Suprapubic skin (tissue), 4 donors: ENCODE data around the gene PXMP2. TPM values are rescaled to one million over a fixed set of nuclear protein-coding genes. Genes with fewer than 3 reads are reported as not detected.

ENCODE experiments used
- DNase-seq, 2 donors: peaks; one replicate each; pipeline ENCODE4 v3.0.0-alpha.2; 2019; ENCODE audit warnings: low spot score in 2 of 2
- H3K27ac ChIP-seq: fragments of 200-600 bp; sonication (generic); one replicate; pipeline ENCODE4 v1.5.1; 2019
- H3K27me3 ChIP-seq: fragments of 200-600 bp; sonication (generic); one replicate; pipeline ENCODE4 v1.5.1; 2019
- H3K36me3 ChIP-seq: fragments of 200-600 bp; sonication (generic); one replicate; pipeline ENCODE4 v1.5.1; 2019
- H3K4me1 ChIP-seq: fragments of 200-600 bp; sonication (generic); one replicate; pipeline ENCODE4 v1.5.1; 2019
- H3K4me3 ChIP-seq: fragments of 200-600 bp; sonication (generic); one replicate; pipeline ENCODE4 v1.5.1; 2019; ENCODE audit warnings: mild to moderate bottlenecking
- H3K9me3 ChIP-seq: fragments of 200-600 bp; sonication (generic); one replicate; pipeline ENCODE4 v1.5.1; 2019
- EP300 ChIP-seq: sonication (generic); formaldehyde crosslinking; IDR thresholded peaks from one replicate; pipeline ENCODE4 v1.6.1; 2017; ENCODE audit warnings: antibody characterized with exemption
- POLR2A ChIP-seq, 2 donors: fragments of 450-650 bp; IDR thresholded peaks; one replicate each; pipeline ENCODE4 v1.6.1; 2017; ENCODE audit warnings: antibody characterized with exemption in 2 of 2, mild to moderate bottlenecking in 2 of 2, moderate library complexity in 2 of 2
- POLR2AphosphoS5 ChIP-seq, 3 donors: sonication (generic); formaldehyde crosslinking; IDR thresholded peaks; one replicate each; pipeline ENCODE4 v1.6.1; 2017; ENCODE audit warnings: antibody characterized with exemption in 3 of 3
- WGBS: methylation state at CpG from one replicate; pipeline ENCODE4 v1.1.5; 2018; 5-methylcytosine and 5-hydroxymethylcytosine counted together
- total RNA-seq, 4 donors: library from RNA; depleted of rRNA; stranded (reverse); fragments of >200 nt; gene quantifications; one replicate each; pipeline ENCODE4 v1.1.0, GENCODE V29; 2016
- TF ChIP-seq, protein P1 (sequence below), 2 donors: fragments of 200-600 bp in 1 of 2; fragments of 450-650 bp in 1 of 2; sonication (generic) in 1 of 2; IDR thresholded peaks; one replicate each; pipeline ENCODE4 v1.5.1; 2016 to 2019; ENCODE audit warnings: antibody characterized with exemption in 2 of 2, mild to moderate bottlenecking in 1 of 2, moderate library complexity in 1 of 2

PXMP2 gene
- total RNA-seq, 4 donors from 2014 or later, result 10.0 to 30.0 (median 22.4) TPM

DNA sequence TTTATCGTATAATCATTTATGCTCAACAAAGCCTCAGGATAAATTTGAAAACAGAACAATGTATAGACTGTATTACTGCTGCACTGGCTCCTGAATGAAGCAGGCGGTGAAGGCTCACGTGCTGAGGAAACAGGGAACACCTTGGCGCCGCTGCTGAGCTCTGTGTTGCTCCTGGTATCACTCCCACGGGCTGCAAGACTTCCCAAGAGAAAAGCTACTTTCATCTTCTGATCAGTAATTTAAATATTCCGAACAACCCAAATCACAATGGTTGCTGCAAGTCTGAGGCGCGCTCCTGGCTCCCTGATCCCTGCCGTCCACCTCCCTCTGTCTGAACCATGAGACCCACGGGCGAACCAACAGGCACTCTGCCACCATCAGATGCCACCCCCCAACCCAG, 39.0 kb downstream of the PXMP2 start:
- Histone ChIP-seq H3K27ac (no peak overlapping the region), H3K4me3 (no peak overlapping the region), H3K27me3 (no peaks in the 10 kb centered on the region), H3K4me1 (no peaks in the 10 kb centered on the region), H3K9me3 (no peaks in the 10 kb centered on the region), H3K36me3 (peaks cover 96% of the 10 kb centered on the region)
- WGBS, result 95% methylated on average over 10 of the region's 12 CpGs
- DNase-seq, result no peak
- TF ChIP-seq EP300, result no peak
- no peak for TF ChIP-seq POLR2A (IDR thresholded peaks at IDR 0.05)
- TF ChIP-seq, protein P1, sequence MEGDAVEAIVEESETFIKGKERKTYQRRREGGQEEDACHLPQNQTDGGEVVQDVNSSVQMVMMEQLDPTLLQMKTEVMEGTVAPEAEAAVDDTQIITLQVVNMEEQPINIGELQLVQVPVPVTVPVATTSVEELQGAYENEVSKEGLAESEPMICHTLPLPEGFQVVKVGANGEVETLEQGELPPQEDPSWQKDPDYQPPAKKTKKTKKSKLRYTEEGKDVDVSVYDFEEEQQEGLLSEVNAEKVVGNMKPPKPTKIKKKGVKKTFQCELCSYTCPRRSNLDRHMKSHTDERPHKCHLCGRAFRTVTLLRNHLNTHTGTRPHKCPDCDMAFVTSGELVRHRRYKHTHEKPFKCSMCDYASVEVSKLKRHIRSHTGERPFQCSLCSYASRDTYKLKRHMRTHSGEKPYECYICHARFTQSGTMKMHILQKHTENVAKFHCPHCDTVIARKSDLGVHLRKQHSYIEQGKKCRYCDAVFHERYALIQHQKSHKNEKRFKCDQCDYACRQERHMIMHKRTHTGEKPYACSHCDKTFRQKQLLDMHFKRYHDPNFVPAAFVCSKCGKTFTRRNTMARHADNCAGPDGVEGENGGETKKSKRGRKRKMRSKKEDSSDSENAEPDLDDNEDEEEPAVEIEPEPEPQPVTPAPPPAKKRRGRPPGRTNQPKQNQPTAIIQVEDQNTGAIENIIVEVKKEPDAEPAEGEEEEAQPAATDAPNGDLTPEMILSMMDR (IDR thresholded peaks at IDR 0.05), result no peak
- TF ChIP-seq POLR2AphosphoS5 (IDR thresholded peaks at IDR 0.05), result no peak

DNA sequence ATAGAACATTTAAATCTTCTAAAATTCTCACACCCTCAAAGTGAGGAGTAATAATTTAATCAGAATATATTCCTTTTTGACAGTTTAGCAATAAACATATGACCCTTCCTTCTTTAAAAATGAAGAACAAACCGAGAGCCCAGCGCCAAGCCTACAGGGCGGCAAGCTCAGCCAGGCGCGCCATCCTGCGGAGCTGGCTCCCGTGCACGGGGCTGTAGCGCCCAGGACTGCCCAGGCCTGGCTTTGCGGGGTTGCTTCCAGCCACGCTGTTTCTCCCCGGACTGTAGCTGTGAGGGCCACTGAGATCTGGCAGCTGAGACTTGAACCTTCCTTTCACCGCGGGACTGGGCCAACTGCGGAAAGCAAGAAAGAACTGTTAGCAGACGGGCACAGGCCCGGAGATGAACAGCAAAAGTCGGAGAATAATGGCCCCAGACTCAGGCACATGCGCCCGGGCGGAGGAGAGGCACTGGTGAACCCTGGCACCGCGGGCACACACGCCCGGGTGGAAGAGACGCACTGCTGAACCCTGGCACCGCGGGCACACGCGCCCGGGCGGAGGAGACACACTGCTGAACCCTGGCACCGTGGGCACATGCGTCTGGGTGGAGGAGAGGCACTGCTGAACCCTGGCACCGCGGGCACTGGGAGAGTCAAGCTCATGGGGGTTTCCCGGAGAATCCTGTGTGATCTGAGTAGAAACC, 39.9 kb downstream of the PXMP2 start:
- 92% methylated on average over 34 of the region's 37 CpGs for WGBS
- no peaks in the 10 kb centered on the region for H3K27me3 ChIP-seq
- TF ChIP-seq POLR2A (IDR thresholded peaks at IDR 0.05) (no peak), POLR2AphosphoS5 (IDR thresholded peaks at IDR 0.05) (no peak), EP300 (no peak)
- TF ChIP-seq, protein P1 (IDR thresholded peaks at IDR 0.05), result no peak
- no peak for DNase-seq
- H3K36me3 ChIP-seq, result peaks cover 96% of the 10 kb centered on the region
- H3K9me3 ChIP-seq, result no peaks in the 10 kb centered on the region
- H3K4me3 ChIP-seq, result no peak overlapping the region
- H3K27ac ChIP-seq, result no peak overlapping the region
- H3K4me1 ChIP-seq, result no peaks in the 10 kb centered on the region

DNA sequence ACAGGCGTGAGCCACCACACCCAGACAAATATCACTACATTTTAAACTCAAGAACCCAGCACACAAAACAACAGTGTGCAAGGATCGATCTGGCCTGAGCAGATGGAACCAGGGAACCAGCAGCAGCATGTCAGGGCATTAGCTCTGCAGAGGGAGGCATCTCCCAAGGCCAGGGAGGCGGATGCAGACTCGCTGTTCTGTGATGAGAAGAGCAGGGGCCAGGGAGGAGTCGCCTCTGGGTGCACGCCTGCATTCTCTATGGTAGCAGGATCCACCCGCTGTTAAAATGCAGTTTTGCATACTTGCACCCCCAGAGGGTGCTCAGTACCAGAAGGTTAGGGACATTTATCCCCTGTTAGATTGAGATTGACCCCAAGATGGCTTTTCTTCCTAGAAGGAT, 41.1 kb downstream of the PXMP2 start:
- no peak for DNase-seq
- Histone ChIP-seq H3K4me3 (no peak overlapping the region), H3K27me3 (no peaks in the 10 kb centered on the region), H3K27ac (no peak overlapping the region), H3K9me3 (no peaks in the 10 kb centered on the region), H3K4me1 (no peaks in the 10 kb centered on the region), H3K36me3 (peaks cover 97% of the 10 kb centered on the region)
- no peak for TF ChIP-seq POLR2A (IDR thresholded peaks at IDR 0.05)
- TF ChIP-seq EP300, result no peak
- WGBS, result 80% methylated on average over 7 of the region's 7 CpGs

DNA sequence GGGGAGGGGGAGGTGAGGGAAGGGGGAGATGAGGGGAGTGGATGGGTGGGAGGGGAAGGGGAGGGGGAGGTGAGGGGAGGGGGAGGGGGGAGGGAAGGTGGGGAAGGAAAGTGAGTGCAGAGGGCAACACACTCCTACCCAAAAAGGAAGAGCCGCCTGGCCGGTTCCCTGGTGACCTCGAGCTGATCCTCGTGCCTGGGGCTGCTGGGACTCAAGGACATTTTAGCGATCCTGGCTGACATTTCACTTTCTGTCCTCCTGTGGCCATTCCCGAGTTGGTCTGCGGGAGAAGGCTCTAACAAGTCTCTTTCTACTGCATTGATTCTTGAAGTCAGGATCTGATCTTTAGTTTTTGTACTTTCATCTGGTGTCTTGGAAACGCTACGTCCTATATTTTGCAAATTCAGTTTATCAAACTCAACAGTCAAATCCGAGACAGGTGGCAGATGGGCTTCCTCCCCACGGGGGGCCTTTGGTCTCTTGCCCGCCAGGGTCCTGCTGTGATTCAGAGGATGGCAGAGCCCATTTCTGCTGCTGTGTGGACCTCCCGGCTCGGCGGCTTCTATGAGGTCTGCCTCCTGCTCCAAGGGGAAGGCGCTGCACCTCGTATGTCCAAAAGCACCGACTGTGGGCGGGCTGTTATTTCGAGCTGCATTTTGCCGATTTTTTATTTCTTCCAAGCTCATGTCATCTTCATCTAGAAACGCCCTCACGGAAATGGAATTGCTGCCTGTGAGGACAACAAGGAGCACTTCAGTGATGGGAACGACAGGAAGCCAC, 42.3 kb downstream of the PXMP2 start:
- H3K9me3 ChIP-seq, result no peaks in the 10 kb centered on the region
- DNase-seq, result no peak
- no peak for TF ChIP-seq POLR2AphosphoS5 (IDR thresholded peaks at IDR 0.05)
- TF ChIP-seq, protein P1 (IDR thresholded peaks at IDR 0.05), result no peak
- TF ChIP-seq POLR2A (IDR thresholded peaks at IDR 0.05), result no peak
- no peak for TF ChIP-seq EP300
- H3K4me1 ChIP-seq, result no peaks in the 10 kb centered on the region
- WGBS, result 87% methylated on average over 24 of the region's 24 CpGs
- no peak overlapping the region for H3K27ac ChIP-seq
- peaks cover 97% of the 10 kb centered on the region for H3K36me3 ChIP-seq
- no peak overlapping the region for H3K4me3 ChIP-seq
- H3K27me3 ChIP-seq, result no peaks in the 10 kb centered on the region

DNA sequence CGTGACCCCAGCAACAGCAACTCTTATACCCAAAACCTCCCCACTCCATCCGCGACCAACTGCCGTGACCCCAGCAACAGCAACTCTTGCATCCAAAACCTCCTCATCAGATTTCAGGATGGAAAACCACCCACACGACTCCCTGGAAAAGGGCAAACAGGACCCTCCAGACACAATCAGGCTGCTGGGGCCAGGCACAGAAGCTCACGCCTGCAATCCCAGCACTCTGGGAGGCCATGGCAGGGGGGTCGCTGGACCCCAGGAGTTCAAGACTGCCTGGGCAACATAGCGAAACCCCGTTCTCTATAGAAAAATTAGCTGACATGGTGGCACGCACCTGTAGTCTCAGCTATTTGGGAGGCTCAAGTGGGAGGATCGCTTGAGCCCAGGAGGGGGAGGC, 43.0 kb downstream of the PXMP2 start:
- no peaks in the 10 kb centered on the region for H3K9me3 ChIP-seq
- H3K4me1 ChIP-seq, result no peaks in the 10 kb centered on the region
- no peak for DNase-seq
- H3K36me3 ChIP-seq, result peaks cover 97% of the 10 kb centered on the region
- WGBS, result 96% methylated on average over 6 of the region's 11 CpGs
- H3K27me3 ChIP-seq, result no peaks in the 10 kb centered on the region
- H3K27ac ChIP-seq, result no peak overlapping the region
- TF ChIP-seq POLR2A (IDR thresholded peaks at IDR 0.05), result no peak
- TF ChIP-seq, protein P1 (IDR thresholded peaks at IDR 0.05), result no peak
- TF ChIP-seq POLR2AphosphoS5 (IDR thresholded peaks at IDR 0.05), result no peak
- TF ChIP-seq EP300, result no peak
- no peak overlapping the region for H3K4me3 ChIP-seq
